HepG2 (cell line): ENCODE data around the gene TXNL4A. TPM values are rescaled to one million over a fixed set of nuclear protein-coding genes. Genes with fewer than 3 reads are reported as not detected.

Experiments used
- CHD4 ChIP-seq: fragments of 200-600 bp; sonication (generic); IDR thresholded peaks from 2 replicates; pipeline ENCODE4 v1.7.0; 2017; ENCODE audit warnings: mild to moderate bottlenecking, low read length, borderline replicate concordance
- MEF2D ChIP-seq: sonication (generic); formaldehyde crosslinking; IDR thresholded peaks from 2 replicates; pipeline ENCODE4 v1.5.1; 2020; ENCODE audit warnings: mild to moderate bottlenecking, missing genetic modification reagents
- MLXIP ChIP-seq: sonication (generic); formaldehyde crosslinking; IDR thresholded peaks from 2 replicates; pipeline ENCODE4 v1.9.0; 2021; ENCODE audit warnings: missing genetic modification reagents, borderline replicate concordance
- NFKBIZ ChIP-seq: IDR thresholded peaks from 2 replicates; pipeline ENCODE4 v1.6.1; 2018; ENCODE audit warnings: missing genetic modification reagents, missing compliant biosample characterization
- NR2F1 ChIP-seq, 2 experiments: fragments of 450-650 bp in 1 of 2; formaldehyde crosslinking in 1 of 2; IDR thresholded peaks; 2 replicates each; pipeline versions ENCODE4 v1.5.0 to v1.6.1; 2016 to 2020; ENCODE audit warnings: mild to moderate bottlenecking in 1 of 2, missing compliant biosample characterization in 1 of 2, missing genetic modification reagents in 1 of 2, moderate library complexity in 1 of 2
- RELA ChIP-seq: sonication (generic); formaldehyde crosslinking; IDR thresholded peaks from 2 replicates; pipeline ENCODE4 v1.4.0; 2020; ENCODE audit warnings: missing genetic modification reagents
- SIN3A ChIP-seq: IDR thresholded peaks from 2 replicates; pipeline ENCODE4 v1.6.1; 2011; ENCODE audit warnings: low read depth, mild to moderate bottlenecking, control low read depth, low read length, borderline replicate concordance
- ZNF136 ChIP-seq: sonication (generic); formaldehyde crosslinking; IDR thresholded peaks from 2 replicates; pipeline ENCODE4 v1.8.1; 2022; ENCODE audit warnings: low read depth, mild to moderate bottlenecking, moderate library complexity, missing genetic modification reagents
- ZNF3 ChIP-seq: IDR thresholded peaks from 2 replicates; pipeline ENCODE4 v1.7.0; 2017; ENCODE audit warnings: inconsistent platforms
- ZSCAN5A ChIP-seq: sonication (generic); formaldehyde crosslinking; IDR thresholded peaks from 2 replicates; pipeline ENCODE4 v1.8.0; 2022; ENCODE audit warnings: mild to moderate bottlenecking, missing genetic modification reagents, borderline replicate concordance
- polyA plus RNA-seq, 8 experiments: library from polyadenylated mRNA; depleted of rRNA in 3 of 8; stranded (reverse) in 7 of 8; unstranded in 1 of 8; fragments of >200 nt; fragmentation: Illumina TruSeq in 4 of 8; extraction: Trizol in 4 of 8; gene quantifications; 2 replicates each; pipeline versions ENCODE4 v1.2.1 to v1.2.3, GENCODE V29; 2011 to 2016; ENCODE audit warnings: low read depth in 4 of 8, missing spikeins in 1 of 8, mixed read lengths in 1 of 8; ENCODE audit not compliant: insufficient read depth in 1 of 8
- total RNA-seq, 5 experiments: library from RNA; depleted of rRNA; stranded (reverse); fragments of >200 nt; fragmentation: Illumina TruSeq; extraction: Trizol; gene quantifications; 2 replicates each; pipeline ENCODE4 v1.2.3, GENCODE V29; 2016; ENCODE audit warnings: low read depth in 1 of 5
- TF ChIP-seq, protein P1 (sequence below): fragments of 450-650 bp; IDR thresholded peaks from 2 replicates; pipeline ENCODE4 v1.6.1; 2016
- TF ChIP-seq, protein P2 (sequence below): sonication (generic); formaldehyde crosslinking; IDR thresholded peaks from 2 replicates; pipeline ENCODE4 v1.4.0; 2020; ENCODE audit warnings: missing genetic modification reagents
- TF ChIP-seq, protein P3 (sequence below): sonication (generic); formaldehyde crosslinking; IDR thresholded peaks from 2 replicates; pipeline ENCODE4 v1.5.0; 2020; ENCODE audit warnings: mild to moderate bottlenecking, missing genetic modification reagents
- TF ChIP-seq, protein P4 (sequence below): sonication (generic); formaldehyde crosslinking; IDR thresholded peaks from 2 replicates; pipeline ENCODE4 v1.9.0; 2021; ENCODE audit warnings: missing genetic modification reagents, borderline replicate concordance

Gene TXNL4A
- total and polyA plus RNA-seq, 2 of the 13 experiments (the other 11 are each of a cell fraction or from before 2014, with no cell fraction given), result 172 to 202 TPM

DNA sequence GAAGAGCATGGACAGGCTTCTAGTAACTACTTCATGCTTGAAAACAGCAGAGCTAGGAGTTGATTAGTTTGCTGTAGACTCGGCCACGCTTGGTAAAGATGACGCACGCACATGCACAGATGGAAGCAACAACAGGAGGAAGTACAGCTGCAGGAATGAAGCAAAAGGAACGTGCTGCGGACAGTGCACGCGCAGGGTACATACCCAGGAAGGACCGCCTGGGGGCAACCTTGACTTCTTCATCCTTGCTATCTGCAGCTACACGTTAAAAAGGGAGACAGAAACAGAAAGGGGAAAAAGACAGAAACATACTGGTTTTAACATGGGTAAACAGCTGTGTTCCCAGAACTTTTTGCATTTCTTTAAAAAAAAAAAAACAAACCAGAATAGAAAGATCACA lies 54.6 kb downstream of the TXNL4A start (continued):
- TF ChIP-seq CHD4 (no peak), RELA (CRISPR knock-in tag) (no peak), ZNF3 (no peak), ZNF136 (CRISPR knock-in tag) (no peak), MEF2D (CRISPR knock-in tag) (no peak), SIN3A (peak; percentile 25; the same call in 1 of the 2 replicates), NR2F1 (CRISPR knock-in tag; IDR thresholded peaks at IDR 0.05) (no peak), MLXIP (CRISPR knock-in tag) (no peak), NFKBIZ (CRISPR knock-in tag) (no peak), ZSCAN5A (CRISPR knock-in tag) (no peak)
- TF ChIP-seq, protein P1, sequence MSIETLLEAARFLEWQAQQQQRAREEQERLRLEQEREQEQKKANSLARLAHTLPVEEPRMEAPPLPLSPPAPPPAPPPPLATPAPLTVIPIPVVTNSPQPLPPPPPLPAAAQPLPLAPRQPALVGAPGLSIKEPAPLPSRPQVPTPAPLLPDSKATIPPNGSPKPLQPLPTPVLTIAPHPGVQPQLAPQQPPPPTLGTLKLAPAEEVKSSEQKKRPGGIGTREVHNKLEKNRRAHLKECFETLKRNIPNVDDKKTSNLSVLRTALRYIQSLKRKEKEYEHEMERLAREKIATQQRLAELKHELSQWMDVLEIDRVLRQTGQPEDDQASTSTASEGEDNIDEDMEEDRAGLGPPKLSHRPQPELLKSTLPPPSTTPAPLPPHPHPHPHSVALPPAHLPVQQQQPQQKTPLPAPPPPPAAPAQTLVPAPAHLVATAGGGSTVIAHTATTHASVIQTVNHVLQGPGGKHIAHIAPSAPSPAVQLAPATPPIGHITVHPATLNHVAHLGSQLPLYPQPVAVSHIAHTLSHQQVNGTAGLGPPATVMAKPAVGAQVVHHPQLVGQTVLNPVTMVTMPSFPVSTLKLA, result peak; percentile 77
- TF ChIP-seq, protein P2, sequence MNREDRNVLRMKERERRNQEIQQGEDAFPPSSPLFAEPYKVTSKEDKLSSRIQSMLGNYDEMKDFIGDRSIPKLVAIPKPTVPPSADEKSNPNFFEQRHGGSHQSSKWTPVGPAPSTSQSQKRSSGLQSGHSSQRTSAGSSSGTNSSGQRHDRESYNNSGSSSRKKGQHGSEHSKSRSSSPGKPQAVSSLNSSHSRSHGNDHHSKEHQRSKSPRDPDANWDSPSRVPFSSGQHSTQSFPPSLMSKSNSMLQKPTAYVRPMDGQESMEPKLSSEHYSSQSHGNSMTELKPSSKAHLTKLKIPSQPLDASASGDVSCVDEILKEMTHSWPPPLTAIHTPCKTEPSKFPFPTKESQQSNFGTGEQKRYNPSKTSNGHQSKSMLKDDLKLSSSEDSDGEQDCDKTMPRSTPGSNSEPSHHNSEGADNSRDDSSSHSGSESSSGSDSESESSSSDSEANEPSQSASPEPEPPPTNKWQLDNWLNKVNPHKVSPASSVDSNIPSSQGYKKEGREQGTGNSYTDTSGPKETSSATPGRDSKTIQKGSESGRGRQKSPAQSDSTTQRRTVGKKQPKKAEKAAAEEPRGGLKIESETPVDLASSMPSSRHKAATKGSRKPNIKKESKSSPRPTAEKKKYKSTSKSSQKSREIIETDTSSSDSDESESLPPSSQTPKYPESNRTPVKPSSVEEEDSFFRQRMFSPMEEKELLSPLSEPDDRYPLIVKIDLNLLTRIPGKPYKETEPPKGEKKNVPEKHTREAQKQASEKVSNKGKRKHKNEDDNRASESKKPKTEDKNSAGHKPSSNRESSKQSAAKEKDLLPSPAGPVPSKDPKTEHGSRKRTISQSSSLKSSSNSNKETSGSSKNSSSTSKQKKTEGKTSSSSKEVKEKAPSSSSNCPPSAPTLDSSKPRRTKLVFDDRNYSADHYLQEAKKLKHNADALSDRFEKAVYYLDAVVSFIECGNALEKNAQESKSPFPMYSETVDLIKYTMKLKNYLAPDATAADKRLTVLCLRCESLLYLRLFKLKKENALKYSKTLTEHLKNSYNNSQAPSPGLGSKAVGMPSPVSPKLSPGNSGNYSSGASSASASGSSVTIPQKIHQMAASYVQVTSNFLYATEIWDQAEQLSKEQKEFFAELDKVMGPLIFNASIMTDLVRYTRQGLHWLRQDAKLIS, result 0 out of 2 replicates have a peak, but pooled peaks have one; percentile 14
- TF ChIP-seq, protein P3, sequence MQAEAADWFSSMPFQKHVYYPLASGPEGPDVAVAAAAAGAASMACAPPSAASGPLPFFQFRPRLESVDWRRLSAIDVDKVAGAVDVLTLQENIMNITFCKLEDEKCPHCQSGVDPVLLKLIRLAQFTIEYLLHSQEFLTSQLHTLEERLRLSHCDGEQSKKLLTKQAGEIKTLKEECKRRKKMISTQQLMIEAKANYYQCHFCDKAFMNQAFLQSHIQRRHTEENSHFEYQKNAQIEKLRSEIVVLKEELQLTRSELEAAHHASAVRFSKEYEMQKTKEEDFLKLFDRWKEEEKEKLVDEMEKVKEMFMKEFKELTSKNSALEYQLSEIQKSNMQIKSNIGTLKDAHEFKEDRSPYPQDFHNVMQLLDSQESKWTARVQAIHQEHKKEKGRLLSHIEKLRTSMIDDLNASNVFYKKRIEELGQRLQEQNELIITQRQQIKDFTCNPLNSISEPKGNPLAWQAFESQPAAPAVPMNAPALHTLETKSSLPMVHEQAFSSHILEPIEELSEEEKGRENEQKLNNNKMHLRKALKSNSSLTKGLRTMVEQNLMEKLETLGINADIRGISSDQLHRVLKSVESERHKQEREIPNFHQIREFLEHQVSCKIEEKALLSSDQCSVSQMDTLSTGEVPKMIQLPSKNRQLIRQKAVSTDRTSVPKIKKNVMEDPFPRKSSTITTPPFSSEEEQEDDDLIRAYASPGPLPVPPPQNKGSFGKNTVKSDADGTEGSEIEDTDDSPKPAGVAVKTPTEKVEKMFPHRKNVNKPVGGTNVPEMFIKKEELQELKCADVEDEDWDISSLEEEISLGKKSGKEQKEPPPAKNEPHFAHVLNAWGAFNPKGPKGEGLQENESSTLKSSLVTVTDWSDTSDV (CRISPR knock-in tag), result no peak
- TF ChIP-seq, protein P4, sequence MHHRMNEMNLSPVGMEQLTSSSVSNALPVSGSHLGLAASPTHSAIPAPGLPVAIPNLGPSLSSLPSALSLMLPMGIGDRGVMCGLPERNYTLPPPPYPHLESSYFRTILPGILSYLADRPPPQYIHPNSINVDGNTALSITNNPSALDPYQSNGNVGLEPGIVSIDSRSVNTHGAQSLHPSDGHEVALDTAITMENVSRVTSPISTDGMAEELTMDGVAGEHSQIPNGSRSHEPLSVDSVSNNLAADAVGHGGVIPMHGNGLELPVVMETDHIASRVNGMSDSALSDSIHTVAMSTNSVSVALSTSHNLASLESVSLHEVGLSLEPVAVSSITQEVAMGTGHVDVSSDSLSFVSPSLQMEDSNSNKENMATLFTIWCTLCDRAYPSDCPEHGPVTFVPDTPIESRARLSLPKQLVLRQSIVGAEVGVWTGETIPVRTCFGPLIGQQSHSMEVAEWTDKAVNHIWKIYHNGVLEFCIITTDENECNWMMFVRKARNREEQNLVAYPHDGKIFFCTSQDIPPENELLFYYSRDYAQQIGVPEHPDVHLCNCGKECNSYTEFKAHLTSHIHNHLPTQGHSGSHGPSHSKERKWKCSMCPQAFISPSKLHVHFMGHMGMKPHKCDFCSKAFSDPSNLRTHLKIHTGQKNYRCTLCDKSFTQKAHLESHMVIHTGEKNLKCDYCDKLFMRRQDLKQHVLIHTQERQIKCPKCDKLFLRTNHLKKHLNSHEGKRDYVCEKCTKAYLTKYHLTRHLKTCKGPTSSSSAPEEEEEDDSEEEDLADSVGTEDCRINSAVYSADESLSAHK (CRISPR knock-in tag), result no peak
